ENCODE results near the gene LSS. TPM values are rescaled to one million over a fixed set of nuclear protein-coding genes. Genes with fewer than 3 reads are reported as not detected.

Gene LSS
- total RNA-seq, 1 experiment from 2014 or later, result 40.3 TPM

GRCh38 chr21:46159841-46160656 is 68.5 kb downstream of the LSS start:
- Histone ChIP-seq H3K4me1 (ENCODE audit: low read length) (no peaks in the 10 kb centered on the region), H4K20me1 (ENCODE audit: insufficient read depth, low read depth, low read length) (no peaks in the 10 kb centered on the region), H3K27ac (ENCODE audit: low read length) (no peak overlapping the region), H2AFZ (ENCODE audit: low read length) (no peak overlapping the region), H3K4me3 (ENCODE audit: low read length) (no peak overlapping the region), H3K79me2 (ENCODE audit: low read length) (no peaks in the 10 kb centered on the region), H3K9ac (ENCODE audit: low read length) (no peak overlapping the region), H3K4me2 (ENCODE audit: low read depth, low read length, poor library complexity, severe bottlenecking) (no peak overlapping the region), H3K36me3 (ENCODE audit: insufficient read depth, low read length) (no peaks in the 10 kb centered on the region), H3K9me2 (replicated peaks; ENCODE audit: insufficient read depth, low read length) (no peaks in the 10 kb centered on the region), H3K27me3 (ENCODE audit: low read length) (no peaks in the 10 kb centered on the region), H3K9me3 (ENCODE audit: low read length) (no peaks in the 10 kb centered on the region)
- no peak for DNase-seq

- Histone ChIP-seq H2AFZ (ENCODE audit: low read length) (no peak overlapping the region), H4K20me1 (ENCODE audit: insufficient read depth, low read depth, low read length) (no peaks in the 10 kb centered on the region), H3K36me3 (ENCODE audit: insufficient read depth, low read length) (no peaks in the 10 kb centered on the region), H3K9me2 (replicated peaks; ENCODE audit: insufficient read depth, low read length) (no peaks in the 10 kb centered on the region), H3K27me3 (ENCODE audit: low read length) (no peaks in the 10 kb centered on the region), H3K79me2 (ENCODE audit: low read length) (no peaks in the 10 kb centered on the region), H3K4me2 (ENCODE audit: low read depth, low read length, poor library complexity, severe bottlenecking) (no peak overlapping the region), H3K9ac (ENCODE audit: low read length) (no peak overlapping the region), H3K27ac (ENCODE audit: low read length) (no peak overlapping the region), H3K4me1 (ENCODE audit: low read length) (no peaks in the 10 kb centered on the region), H3K4me3 (ENCODE audit: low read length) (no peak overlapping the region), H3K9me3 (ENCODE audit: low read length) (no peaks in the 10 kb centered on the region)
- DNase-seq, result no peak
Observed at GRCh38 chr21:46159390-46159789, 69.2 kb downstream of the LSS start.

- no peak overlapping the region for H3K4me3 ChIP-seq (ENCODE audit: low read length)
- no peak overlapping the region for H3K4me2 ChIP-seq (ENCODE audit: low read depth, low read length, poor library complexity, severe bottlenecking)
- H2AFZ ChIP-seq (ENCODE audit: low read length), result no peak overlapping the region
- H3K27me3 ChIP-seq (ENCODE audit: low read length), result no peaks in the 10 kb centered on the region
- no peak overlapping the region for H3K9ac ChIP-seq (ENCODE audit: low read length)
- H3K79me2 ChIP-seq (ENCODE audit: low read length), result no peaks in the 10 kb centered on the region
- no peaks in the 10 kb centered on the region for H4K20me1 ChIP-seq (ENCODE audit: insufficient read depth, low read depth, low read length)
- no peaks in the 10 kb centered on the region for H3K4me1 ChIP-seq (ENCODE audit: low read length)
- H3K27ac ChIP-seq (ENCODE audit: low read length), result no peak overlapping the region
- H3K36me3 ChIP-seq (ENCODE audit: insufficient read depth, low read length), result no peaks in the 10 kb centered on the region
- no peaks in the 10 kb centered on the region for H3K9me2 ChIP-seq (replicated peaks; ENCODE audit: insufficient read depth, low read length)
- H3K9me3 ChIP-seq (ENCODE audit: low read length), result no peaks in the 10 kb centered on the region
- no peak for DNase-seq
Observed at GRCh38 chr21:46158666-46159300, 69.8 kb downstream of the LSS start.

GRCh38 chr21:46157987-46158451 is 70.6 kb downstream of the LSS start:
- no peaks in the 10 kb centered on the region for H3K9me3 ChIP-seq (ENCODE audit: low read length)
- no peaks in the 10 kb centered on the region for H3K27me3 ChIP-seq (ENCODE audit: low read length)
- no peaks in the 10 kb centered on the region for H4K20me1 ChIP-seq (ENCODE audit: insufficient read depth, low read depth, low read length)
- no peak overlapping the region for H3K4me2 ChIP-seq (ENCODE audit: low read depth, low read length, poor library complexity, severe bottlenecking)
- no peaks in the 10 kb centered on the region for H3K36me3 ChIP-seq (ENCODE audit: insufficient read depth, low read length)
- H3K27ac ChIP-seq (ENCODE audit: low read length), result no peak overlapping the region
- no peak overlapping the region for H3K4me3 ChIP-seq (ENCODE audit: low read length)
- H3K79me2 ChIP-seq (ENCODE audit: low read length), result no peaks in the 10 kb centered on the region
- no peak overlapping the region for H3K9ac ChIP-seq (ENCODE audit: low read length)
- no peaks in the 10 kb centered on the region for H3K9me2 ChIP-seq (replicated peaks; ENCODE audit: insufficient read depth, low read length)
- H2AFZ ChIP-seq (ENCODE audit: low read length), result no peak overlapping the region
- peaks cover 6% of the 10 kb centered on the region for H3K4me1 ChIP-seq (ENCODE audit: low read length)
- no peak for DNase-seq

- Histone ChIP-seq H3K4me2 (ENCODE audit: low read depth, low read length, poor library complexity, severe bottlenecking) (no peak overlapping the region), H3K9me3 (ENCODE audit: low read length) (no peaks in the 10 kb centered on the region), H3K27ac (ENCODE audit: low read length) (no peak overlapping the region), H3K79me2 (ENCODE audit: low read length) (no peaks in the 10 kb centered on the region), H4K20me1 (ENCODE audit: insufficient read depth, low read depth, low read length) (no peaks in the 10 kb centered on the region), H3K36me3 (ENCODE audit: insufficient read depth, low read length) (no peaks in the 10 kb centered on the region), H3K27me3 (ENCODE audit: low read length) (no peaks in the 10 kb centered on the region), H3K4me3 (ENCODE audit: low read length) (no peak overlapping the region), H2AFZ (ENCODE audit: low read length) (no peak overlapping the region), H3K4me1 (ENCODE audit: low read length) (peaks cover 8% of the 10 kb centered on the region), H3K9me2 (replicated peaks; ENCODE audit: insufficient read depth, low read length) (no peaks in the 10 kb centered on the region), H3K9ac (ENCODE audit: low read length) (no peak overlapping the region)
- no peak for DNase-seq
Observed at GRCh38 chr21:46157396-46157986, 71.1 kb downstream of the LSS start.

- Histone ChIP-seq H3K79me2 (ENCODE audit: low read length) (no peaks in the 10 kb centered on the region), H3K27me3 (ENCODE audit: low read length) (no peaks in the 10 kb centered on the region), H3K4me3 (ENCODE audit: low read length) (no peak overlapping the region), H2AFZ (ENCODE audit: low read length) (no peak overlapping the region), H3K9me3 (ENCODE audit: low read length) (no peaks in the 10 kb centered on the region), H4K20me1 (ENCODE audit: insufficient read depth, low read depth, low read length) (no peaks in the 10 kb centered on the region), H3K36me3 (ENCODE audit: insufficient read depth, low read length) (no peaks in the 10 kb centered on the region), H3K9me2 (replicated peaks; ENCODE audit: insufficient read depth, low read length) (no peaks in the 10 kb centered on the region), H3K4me2 (ENCODE audit: low read depth, low read length, poor library complexity, severe bottlenecking) (no peak overlapping the region), H3K4me1 (ENCODE audit: low read length) (peaks cover 8% of the 10 kb centered on the region), H3K27ac (ENCODE audit: low read length) (no peak overlapping the region), H3K9ac (ENCODE audit: low read length) (no peak overlapping the region)
- DNase-seq, result no peak
Observed at GRCh38 chr21:46156678-46157077, 71.9 kb downstream of the LSS start.

- H3K4me1 ChIP-seq (ENCODE audit: low read length), result peaks cover 8% of the 10 kb centered on the region
- no peak overlapping the region for H3K27ac ChIP-seq (ENCODE audit: low read length)
- no peaks in the 10 kb centered on the region for H4K20me1 ChIP-seq (ENCODE audit: insufficient read depth, low read depth, low read length)
- no peak overlapping the region for H2AFZ ChIP-seq (ENCODE audit: low read length)
- no peaks in the 10 kb centered on the region for H3K27me3 ChIP-seq (ENCODE audit: low read length)
- no peak overlapping the region for H3K9ac ChIP-seq (ENCODE audit: low read length)
- DNase-seq, result no peak
- H3K9me2 ChIP-seq (replicated peaks; ENCODE audit: insufficient read depth, low read length), result no peaks in the 10 kb centered on the region
- no peaks in the 10 kb centered on the region for H3K79me2 ChIP-seq (ENCODE audit: low read length)
- H3K4me3 ChIP-seq (ENCODE audit: low read length), result no peak overlapping the region
- H3K36me3 ChIP-seq (ENCODE audit: insufficient read depth, low read length), result no peaks in the 10 kb centered on the region
- H3K4me2 ChIP-seq (ENCODE audit: low read depth, low read length, poor library complexity, severe bottlenecking), result no peak overlapping the region
- no peaks in the 10 kb centered on the region for H3K9me3 ChIP-seq (ENCODE audit: low read length)
Observed at GRCh38 chr21:46156378-46156645, 72.3 kb downstream of the LSS start.

GRCh38 chr21:46155514-46156377 is 72.8 kb downstream of the LSS start, which contains the start of gene FTCD:
TSS of gene FTCD (minus strand) at chr21:46155579. CDS start at chr21:46155523, 56 bp downstream.
- Histone ChIP-seq H3K9me3 (ENCODE audit: low read length) (no peaks in the 10 kb centered on the region), H3K4me2 (ENCODE audit: low read depth, low read length, poor library complexity, severe bottlenecking) (no peak within 1 kb of the TSS), H3K79me2 (ENCODE audit: low read length) (no peaks in the 10 kb centered on the region), H3K9me2 (replicated peaks; ENCODE audit: insufficient read depth, low read length) (no peaks in the 10 kb centered on the region), H3K4me1 (ENCODE audit: low read length) (peaks cover 8% of the 10 kb centered on the region), H3K4me3 (ENCODE audit: low read length) (no peak within 1 kb of the TSS), H3K36me3 (ENCODE audit: insufficient read depth, low read length) (no peaks in the 10 kb centered on the region), H3K27ac (ENCODE audit: low read length) (no peak within 1 kb of the TSS), H3K27me3 (ENCODE audit: low read length) (no peaks in the 10 kb centered on the region), H2AFZ (ENCODE audit: low read length) (no peak within 1 kb of the TSS), H3K9ac (ENCODE audit: low read length) (no peak within 1 kb of the TSS), H4K20me1 (ENCODE audit: insufficient read depth, low read depth, low read length) (no peaks in the 10 kb centered on the region)
- no peak for DNase-seq
